Inflammatory macrophage treated with lipopolysaccharide for 4 hours (primary cell): ENCODE results near the gene RMDN2.
"Not testable (repeated sequence)": the region's sequence is repeated elsewhere in the genome, so short reads cannot be mapped to it uniquely, and the experiment has no call there.

Source experiments
- DNase-seq: peaks from one replicate; pipeline ENCODE4 v3.0.0-alpha.2; 2020

Gene RMDN2

GRCh38 chr2:37997629-37998028 lies 72.5 kb downstream of the RMDN2 start:
- DNase-seq, result no peak

- no peak for DNase-seq
Observed at GRCh38 chr2:38000485-38001222, 75.6 kb downstream of the RMDN2 start.

- not testable (repeated sequence) for DNase-seq
Observed at GRCh38 chr2:38010187-38010586, 85.1 kb downstream of the RMDN2 start.

GRCh38 chr2:38010995-38011394 lies 85.9 kb downstream of the RMDN2 start:
- no peak for DNase-seq

- no peak for DNase-seq
Observed at GRCh38 chr2:38013158-38013752, 88.2 kb downstream of the RMDN2 start.

GRCh38 chr2:38016219-38016618 lies 91.1 kb downstream of the RMDN2 start:
- peak; percentile 78 for DNase-seq

GRCh38 chr2:38017836-38018235 lies 92.7 kb downstream of the RMDN2 start:
- DNase-seq, result no peak

GRCh38 chr2:38020359-38021069 lies 95.4 kb downstream of the RMDN2 start:
- DNase-seq, result not testable (repeated sequence)

GRCh38 chr2:38021589-38021988 lies 96.5 kb downstream of the RMDN2 start:
- no peak for DNase-seq

- DNase-seq, result no peak
Observed at GRCh38 chr2:38026846-38027245, 101.8 kb downstream of the RMDN2 start.

GRCh38 chr2:38028829-38029228 lies 103.7 kb downstream of the RMDN2 start:
- DNase-seq, result no peak

- no peak for DNase-seq
Observed at GRCh38 chr2:38029512-38029911, 104.4 kb downstream of the RMDN2 start.

- DNase-seq, result peak; percentile 81
Observed at GRCh38 chr2:38030635-38031355, 105.7 kb downstream of the RMDN2 start.

GRCh38 chr2:38032946-38033345 lies 107.9 kb downstream of the RMDN2 start:
- DNase-seq, result no peak

GRCh38 chr2:38033646-38034045 lies 108.6 kb downstream of the RMDN2 start:
- no peak for DNase-seq

- no peak for DNase-seq
Observed at GRCh38 chr2:38035968-38036367, 110.9 kb downstream of the RMDN2 start.

GRCh38 chr2:38037325-38037724 lies 112.2 kb downstream of the RMDN2 start:
- DNase-seq, result peak; percentile 37

GRCh38 chr2:38037757-38038621 lies 112.9 kb downstream of the RMDN2 start:
- DNase-seq, result peak; percentile 81

GRCh38 chr2:38038682-38039081 lies 113.6 kb downstream of the RMDN2 start:
- no peak for DNase-seq

GRCh38 chr2:38039121-38039910 lies 114.2 kb downstream of the RMDN2 start:
- peak; percentile 84 for DNase-seq

- no peak for DNase-seq
Observed at GRCh38 chr2:38045811-38046210, 120.7 kb downstream of the RMDN2 start.
